Body of pancreas (tissue), 4 donors: Measurements from ENCODE around the gene KNCN.

Source experiments
- POLR2A ChIP-seq, 3 donors: fragments of 450-650 bp; IDR thresholded peaks; one replicate each; pipeline ENCODE4 v1.6.1; 2016; ENCODE audit warnings: antibody characterized with exemption in 3 of 3, mild to moderate bottlenecking in 2 of 3
- TF ChIP-seq, protein P1 (sequence below), 7 experiments: fragments of 450-650 bp in 4 of 7; fragments of 200-600 bp in 3 of 7; sonication (generic) in 3 of 7; IDR thresholded peaks; one replicate each; pipeline ENCODE4 v1.5.1; 2016 to 2019; ENCODE audit warnings: antibody characterized with exemption in 7 of 7

DNA sequence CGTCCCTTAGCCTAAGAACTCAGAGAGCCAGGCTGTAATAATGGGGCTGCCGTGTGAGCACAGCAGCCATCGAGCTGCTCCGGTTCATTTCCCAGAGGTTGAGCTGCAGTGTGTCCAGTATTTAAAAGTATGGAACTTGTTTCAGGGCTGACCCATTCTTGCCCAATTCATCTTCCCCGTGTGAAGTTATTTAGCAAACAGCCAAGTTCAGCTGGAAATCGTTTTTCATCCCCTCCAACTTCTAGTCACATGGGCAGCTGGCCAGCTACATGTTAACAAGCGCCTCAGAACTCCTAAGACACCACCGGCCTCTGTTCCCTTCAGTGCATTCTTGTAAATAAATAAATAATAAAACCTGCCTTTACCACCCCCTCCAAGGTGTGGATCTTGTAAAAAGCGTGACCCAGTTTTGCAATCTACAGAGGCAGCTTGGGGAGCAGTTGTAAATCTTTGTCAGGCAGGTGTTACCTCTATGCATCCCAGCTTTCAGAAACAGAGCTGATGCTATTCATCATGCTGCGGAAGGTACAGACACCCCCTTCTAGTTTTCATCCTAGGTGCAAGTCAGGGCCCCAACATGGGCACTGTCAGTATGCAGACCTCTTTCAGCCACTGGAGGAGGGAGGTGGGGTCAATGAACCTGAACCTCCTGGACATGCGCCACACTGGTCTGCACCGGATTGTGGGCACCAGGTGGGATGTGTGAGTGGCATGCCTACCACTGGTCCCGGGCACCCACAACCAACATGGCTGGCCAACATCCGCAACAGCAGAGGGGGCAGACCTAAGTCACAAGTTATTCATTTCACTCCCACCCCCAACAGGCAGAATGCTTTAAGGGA is 18.7 kb upstream of the KNCN start:
- no peak for TF ChIP-seq POLR2A (IDR thresholded peaks at IDR 0.05)
- TF ChIP-seq, protein P1, sequence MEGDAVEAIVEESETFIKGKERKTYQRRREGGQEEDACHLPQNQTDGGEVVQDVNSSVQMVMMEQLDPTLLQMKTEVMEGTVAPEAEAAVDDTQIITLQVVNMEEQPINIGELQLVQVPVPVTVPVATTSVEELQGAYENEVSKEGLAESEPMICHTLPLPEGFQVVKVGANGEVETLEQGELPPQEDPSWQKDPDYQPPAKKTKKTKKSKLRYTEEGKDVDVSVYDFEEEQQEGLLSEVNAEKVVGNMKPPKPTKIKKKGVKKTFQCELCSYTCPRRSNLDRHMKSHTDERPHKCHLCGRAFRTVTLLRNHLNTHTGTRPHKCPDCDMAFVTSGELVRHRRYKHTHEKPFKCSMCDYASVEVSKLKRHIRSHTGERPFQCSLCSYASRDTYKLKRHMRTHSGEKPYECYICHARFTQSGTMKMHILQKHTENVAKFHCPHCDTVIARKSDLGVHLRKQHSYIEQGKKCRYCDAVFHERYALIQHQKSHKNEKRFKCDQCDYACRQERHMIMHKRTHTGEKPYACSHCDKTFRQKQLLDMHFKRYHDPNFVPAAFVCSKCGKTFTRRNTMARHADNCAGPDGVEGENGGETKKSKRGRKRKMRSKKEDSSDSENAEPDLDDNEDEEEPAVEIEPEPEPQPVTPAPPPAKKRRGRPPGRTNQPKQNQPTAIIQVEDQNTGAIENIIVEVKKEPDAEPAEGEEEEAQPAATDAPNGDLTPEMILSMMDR (IDR thresholded peaks at IDR 0.05), result no peak
